GM11168 (cell line): ENCODE measurements around the gene UVRAG.
"Not testable (repeated sequence)": the region's sequence is repeated elsewhere in the genome, so short reads cannot be mapped to it uniquely, and the experiment has no call there.

Experiments used
- in situ Hi-C: fragments of 300-500 bp; cut with MboI; formaldehyde crosslinking; loops from one replicate; pipeline ENCODE4 v1.12.0; 2022; ENCODE audit warnings: low sequenced_read_pairs; ENCODE audit not compliant: unreplicated experiment

UVRAG gene

GRCh38 chr11:75944515-75944914 is 129.5 kb downstream of the UVRAG start:
- in situ Hi-C loops: no loop called here

DNA sequence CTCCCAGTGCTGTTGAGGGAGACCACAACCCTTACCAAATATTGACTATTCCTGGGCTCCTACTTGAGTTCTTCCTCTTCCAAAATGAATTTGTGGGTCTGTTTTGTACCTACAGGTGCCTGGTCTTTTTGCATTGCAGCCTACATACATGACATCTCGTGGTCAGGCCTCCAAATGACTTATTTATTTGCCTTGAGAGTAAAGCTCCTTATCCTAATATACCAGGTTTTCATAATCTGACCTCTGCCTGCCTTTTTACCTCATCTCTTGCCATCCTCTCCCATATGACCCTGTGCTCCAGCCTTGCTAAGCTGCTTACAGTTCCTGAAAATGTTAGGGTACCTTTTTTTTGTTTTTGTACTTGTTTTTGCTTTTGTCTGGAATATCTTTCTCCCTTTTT is 130.4 kb downstream of the UVRAG start:
- in situ Hi-C loops: no loop called here

DNA sequence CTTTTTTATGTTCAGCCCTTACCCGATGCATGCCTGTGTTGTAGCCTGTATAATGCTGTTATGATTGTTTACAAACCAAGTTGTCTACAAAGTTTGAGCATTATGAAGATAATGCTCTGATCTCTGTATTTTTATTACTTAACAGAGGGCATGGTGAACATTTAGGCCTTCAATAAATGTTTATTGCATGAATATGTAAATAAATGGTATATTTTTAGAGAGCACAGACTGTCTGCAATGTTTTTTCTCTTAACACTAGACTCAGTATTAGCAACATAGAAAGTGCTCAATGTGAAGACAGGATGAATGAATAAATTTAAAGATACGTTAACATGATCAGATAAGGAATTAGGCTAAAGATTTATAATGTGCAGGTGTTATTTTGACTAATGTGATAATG is 130.9 kb downstream of the UVRAG start:
- in situ Hi-C loops: no loop called here

DNA sequence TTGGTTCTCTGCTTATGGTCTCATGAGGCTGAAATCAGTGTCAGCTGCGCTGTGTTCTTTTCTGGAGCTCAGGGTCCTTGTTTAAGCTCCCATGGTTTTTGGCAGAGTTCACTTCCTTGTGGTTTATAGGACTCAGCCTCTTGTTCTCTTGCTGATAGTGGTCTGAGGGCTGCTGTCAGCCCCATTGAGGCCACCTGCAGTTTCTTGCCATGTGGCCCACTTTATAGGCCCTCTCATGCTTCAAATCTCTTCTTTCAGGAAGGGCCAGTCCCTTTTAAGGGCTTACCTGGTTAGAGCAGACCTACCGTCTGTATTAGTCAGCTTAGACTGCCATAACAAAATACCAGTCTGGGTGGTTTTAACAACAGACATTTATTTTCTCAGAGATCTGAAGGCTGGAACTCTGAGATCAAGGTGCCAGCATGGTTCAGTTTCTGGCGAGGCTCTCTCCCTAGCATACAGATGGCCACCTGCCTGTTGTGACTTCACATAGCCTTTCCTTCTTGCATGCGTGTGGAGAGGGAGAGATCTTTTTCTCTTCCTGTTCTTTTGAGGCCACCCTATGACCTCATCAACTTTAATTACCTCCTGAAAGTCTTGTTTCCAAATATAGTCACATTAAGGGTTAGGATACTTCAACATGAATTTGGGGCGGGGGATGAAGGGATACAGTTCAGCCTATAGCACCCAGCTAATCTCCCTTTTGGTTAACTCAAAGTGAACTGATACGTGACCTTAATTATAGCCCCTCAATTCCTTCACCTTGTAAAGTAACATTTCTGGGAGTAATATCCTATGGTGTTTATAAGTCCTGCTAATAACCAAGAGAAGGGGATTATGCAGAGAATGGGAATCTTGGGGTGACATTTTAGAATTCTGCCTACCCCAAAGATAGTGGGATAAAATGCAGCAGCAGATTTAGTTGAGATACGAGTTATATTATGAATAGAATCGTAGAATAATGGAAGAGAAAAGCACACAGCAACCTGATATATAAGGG is 131.8 kb downstream of the UVRAG start:
- in situ Hi-C loops: no loop called here

- in situ Hi-C loops: no loop called here
These were observed 134.1 kb downstream of the UVRAG start for GRCh38 chr11:75949023-75949672.

DNA sequence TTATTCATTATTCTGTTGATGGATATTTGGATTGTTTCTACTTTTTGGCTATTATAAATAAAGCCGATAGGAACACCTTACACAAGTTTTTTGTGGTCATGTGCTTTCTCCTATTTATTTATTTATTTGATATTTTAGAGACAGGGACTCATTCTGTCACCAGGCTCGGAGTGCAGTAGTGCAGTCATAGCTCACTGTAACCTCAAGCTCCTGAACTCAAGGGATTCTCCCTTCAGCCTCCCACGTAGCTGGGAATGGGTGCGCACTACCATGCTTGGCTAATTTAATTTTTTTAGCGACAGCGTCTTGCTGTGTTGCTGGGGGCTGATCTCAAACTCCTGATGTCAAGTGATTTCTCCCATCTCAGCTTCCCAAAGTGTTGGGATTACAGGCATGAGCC is 135.1 kb downstream of the UVRAG start:
- in situ Hi-C loops: no loop called here

DNA sequence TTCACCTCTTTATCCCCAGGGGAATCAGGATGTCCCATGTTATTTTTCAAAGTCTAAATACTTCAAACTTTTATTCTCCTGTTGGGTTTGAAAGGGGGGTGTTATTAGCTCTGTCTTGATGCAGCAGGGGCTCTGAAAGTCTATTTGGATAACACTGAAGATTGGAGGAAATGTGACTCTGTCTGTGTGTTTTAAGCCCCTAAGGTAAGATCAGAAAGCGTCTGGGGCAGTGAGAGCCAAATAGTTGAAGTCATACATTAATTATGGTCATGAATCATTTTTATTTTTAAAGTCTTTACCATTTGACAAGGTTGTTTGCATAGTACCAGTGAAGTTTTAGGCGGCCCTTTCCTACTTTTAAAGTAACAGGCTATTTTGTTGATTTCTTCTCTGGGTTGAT is 139.0 kb downstream of the UVRAG start:
- in situ Hi-C loops: no loop called here

DNA sequence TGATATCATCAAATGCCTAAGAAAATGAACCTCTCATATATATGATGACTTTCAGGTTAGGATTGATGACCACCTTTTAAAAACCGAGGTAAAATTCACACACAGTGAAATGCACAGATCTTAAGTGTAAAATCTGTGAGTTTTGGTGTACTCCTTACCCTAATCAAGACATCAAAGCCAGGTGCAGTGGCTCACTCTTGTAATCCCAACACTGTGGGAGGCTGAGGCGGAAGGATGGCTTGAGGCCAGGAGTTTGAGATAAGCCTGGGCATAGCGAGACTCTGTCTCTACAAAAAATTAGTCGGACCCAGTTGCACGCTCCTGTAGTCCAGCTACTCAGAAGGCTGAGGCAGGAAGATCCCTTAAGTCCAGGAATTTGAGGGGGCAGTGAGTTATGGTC is 140.4 kb downstream of the UVRAG start:
- in situ Hi-C loops: no loop called here

GRCh38 chr11:75959540-75959939 is 144.5 kb downstream of the UVRAG start:
- in situ Hi-C loops: no loop called here

DNA sequence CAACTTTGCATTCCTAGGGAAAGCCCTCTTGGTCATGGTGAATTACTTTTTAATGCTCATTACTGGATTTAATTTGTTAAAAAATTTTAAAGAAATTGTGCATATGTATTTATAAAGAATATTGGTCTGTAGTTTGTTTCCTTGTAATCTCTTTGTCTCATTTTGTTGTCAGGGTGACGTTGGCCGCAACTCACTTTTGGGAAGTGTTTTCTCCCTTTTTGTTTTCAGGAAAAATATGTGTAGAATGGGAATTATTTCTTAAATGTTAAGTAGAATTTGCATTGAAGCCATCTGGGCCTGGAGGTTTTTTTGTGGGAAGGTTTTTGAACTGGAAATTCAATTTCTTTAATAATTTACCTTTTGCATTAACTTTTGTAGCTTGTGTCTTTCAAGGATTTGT is 149.1 kb downstream of the UVRAG start:
- in situ Hi-C loops: no loop called here

DNA sequence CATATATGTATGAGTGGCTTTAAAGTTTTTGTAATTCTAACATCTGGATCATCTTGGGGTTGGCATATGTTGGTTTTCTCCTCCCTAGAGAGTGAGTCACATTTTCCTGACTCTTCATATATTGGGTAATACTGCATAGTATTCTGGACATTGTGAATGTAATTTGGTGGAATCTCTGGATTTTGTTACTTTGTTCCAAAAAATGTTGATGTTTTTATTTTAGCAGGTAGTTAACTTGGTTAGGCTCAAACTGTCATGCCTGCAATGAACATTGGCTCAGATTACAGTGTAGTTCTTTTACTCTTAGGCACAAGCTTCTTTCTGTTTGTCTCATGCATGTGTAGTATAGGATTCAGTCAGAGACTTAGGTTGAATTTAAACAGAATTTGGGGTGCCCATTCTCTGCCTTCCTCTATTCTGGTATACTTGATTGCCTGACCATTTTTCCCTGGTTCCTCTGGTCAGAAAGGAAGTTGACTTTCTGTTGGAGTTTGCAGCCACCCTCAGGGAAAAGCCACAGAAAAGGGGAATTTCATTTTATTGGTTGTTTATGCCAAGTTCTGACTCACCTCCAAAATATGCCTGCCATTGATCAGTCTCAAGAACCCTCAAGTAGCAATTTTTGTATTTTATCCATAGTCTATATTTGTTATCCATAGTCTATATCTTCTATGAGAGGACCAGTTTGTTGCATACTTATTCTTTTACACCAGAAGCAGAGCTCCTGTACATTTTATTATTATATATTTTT is 151.7 kb downstream of the UVRAG start:
- in situ Hi-C loops: no loop called here

DNA sequence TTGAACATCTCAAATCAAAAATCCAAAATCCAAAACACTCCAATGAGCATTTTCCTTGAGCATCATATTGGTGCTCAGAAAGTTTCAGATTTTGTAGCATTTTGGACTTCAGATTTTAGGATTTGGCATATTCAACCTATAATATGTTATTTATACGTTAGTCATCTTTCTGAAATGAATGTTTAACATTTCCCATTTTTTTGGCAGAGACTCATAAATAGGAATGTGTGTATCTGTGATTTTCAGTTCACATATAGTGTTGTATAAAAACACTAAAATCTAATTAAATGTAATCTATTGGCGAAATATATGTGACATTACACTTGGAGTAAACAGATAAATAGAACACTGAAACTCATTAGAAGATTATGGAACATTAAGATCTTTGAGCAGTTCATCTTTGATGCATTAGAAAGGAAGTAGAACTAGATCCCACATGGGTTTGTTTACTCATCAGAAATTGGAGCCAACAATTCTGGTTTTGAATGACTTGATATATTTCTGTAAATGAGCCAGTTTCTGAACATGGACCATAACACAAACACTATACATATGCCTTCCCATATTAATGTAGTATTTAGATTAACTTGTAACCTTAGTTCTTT is 153.1 kb downstream of the UVRAG start:
- in situ Hi-C loops: no loop called here

DNA sequence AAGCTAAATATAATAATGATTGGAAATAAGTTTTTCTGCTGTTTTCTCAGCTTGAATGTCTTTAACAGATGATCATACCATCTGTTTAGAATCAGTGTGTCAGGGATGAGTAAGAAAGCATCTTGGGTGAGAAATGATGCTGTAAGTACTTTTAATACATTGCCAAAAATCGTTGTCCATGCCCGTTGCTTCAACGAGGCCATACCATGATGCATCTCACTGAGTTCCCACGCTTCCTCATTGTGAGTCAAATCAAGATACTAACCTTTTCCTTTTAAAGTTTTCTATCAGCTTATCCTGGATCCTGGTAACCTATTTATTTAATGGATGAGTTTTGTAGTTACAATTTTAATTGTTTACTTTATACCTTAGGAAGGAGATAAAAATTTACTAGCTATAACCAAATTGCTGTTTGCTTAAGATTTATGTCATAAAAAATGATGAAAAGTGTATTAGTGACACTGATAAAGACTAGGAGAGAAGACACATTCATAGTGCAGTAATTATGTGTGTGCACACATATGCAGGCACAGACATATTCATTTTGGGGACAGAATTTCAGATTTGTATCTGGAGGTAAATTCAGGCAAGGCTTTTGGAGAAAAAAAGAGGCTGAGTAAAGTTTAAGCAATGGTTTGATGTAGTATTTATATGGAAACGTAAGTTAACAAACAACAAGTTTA is 154.8 kb downstream of the UVRAG start:
- in situ Hi-C loops: no loop called here

DNA sequence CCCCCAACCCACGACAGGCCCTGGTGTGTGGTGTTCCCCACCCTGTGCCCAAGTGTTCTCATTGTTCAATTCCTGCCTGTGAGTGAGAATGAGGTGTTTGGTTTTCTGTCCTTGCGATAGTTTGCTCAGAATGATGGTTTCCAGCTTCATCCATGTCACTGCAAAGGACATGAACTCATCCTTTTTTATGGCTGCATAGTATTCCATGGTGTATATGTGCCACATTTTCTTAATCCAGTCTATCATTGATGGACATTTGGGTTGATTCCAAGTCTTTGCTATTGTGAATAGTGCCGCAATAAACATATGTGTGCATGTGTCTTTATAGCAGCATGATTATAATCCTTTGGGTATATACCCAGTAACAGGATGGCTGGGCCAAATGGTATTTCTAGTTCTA is 158.7 kb downstream of the UVRAG start:
- in situ Hi-C loops: not testable (repeated sequence)

GRCh38 chr11:75979075-75979474 is 164.1 kb downstream of the UVRAG start:
- in situ Hi-C loops: not testable (repeated sequence)

GRCh38 chr11:75979479-75980027 is 164.5 kb downstream of the UVRAG start:
- in situ Hi-C loops: not testable (repeated sequence)

- in situ Hi-C loops: no loop called here
These were observed 165.0 kb downstream of the UVRAG start for GRCh38 chr11:75980031-75980430.

- in situ Hi-C loops: no loop called here
These were observed 166.5 kb downstream of the UVRAG start for GRCh38 chr11:75981546-75981945.

DNA sequence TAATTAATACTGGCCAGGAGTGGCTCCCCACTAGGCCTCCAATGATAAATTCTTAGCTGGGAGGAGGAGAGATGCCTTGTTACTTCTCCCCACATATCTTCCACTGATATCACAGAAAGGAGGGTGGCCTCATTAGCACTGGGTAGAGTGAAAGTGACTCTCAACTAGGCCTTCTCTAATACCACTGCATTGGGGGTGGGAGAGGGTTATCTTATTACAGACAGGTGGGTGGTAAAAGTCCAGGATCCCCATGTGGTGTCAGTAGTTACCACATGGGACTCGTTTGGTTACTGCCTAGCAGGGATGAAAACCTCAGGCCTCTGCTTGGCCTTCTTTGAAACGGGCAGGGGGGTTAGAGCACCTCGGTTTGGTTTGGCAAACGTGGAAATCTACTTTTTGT is 167.3 kb downstream of the UVRAG start:
- in situ Hi-C loops: no loop called here

DNA sequence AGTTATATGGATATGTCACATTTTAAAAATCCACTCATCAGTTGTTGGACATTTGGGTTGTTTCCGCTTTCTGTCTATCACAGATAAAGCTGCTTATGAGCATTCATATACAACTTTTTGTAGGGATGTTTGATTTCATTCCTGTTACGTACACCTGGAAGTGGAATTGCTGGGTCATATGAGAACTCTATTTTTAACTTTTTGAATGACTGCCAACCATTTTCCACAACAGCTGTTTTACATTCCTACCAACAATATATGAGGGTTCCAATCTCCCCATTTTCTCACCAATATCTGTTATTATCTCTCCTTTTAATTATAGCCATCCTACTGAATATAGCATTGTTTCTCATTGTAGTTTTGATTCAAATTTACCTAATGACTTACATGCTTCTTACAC is 172.0 kb downstream of the UVRAG start:
- in situ Hi-C loops: no loop called here
